PFSK-1 (cell line): ENCODE data around the gene DNTT.

ENCODE experiments used
- FOXP2 ChIP-seq: optimal IDR thresholded peaks from 2 replicates; pipeline ENCODE3; 2011; ENCODE audit warnings: borderline replicate concordance, control low read depth, inconsistent platforms; ENCODE audit not compliant: insufficient read depth; ENCODE audit errors: extremely low read length, extremely low read depth
- POLR2AphosphoS5 ChIP-seq: IDR thresholded peaks from 2 replicates; pipeline ENCODE4 v1.6.1; 2012; ENCODE audit warnings: low read depth, mild to moderate bottlenecking, control low read depth, low read length, moderate library complexity
- REST ChIP-seq, 2 experiments: IDR thresholded peaks; 2 replicates each; pipeline versions ENCODE4 v1.6.1 to v1.8.0; 2011 to 2012; ENCODE audit warnings: low read depth in 2 of 2, low read length in 2 of 2, control low read depth in 1 of 2, inconsistent platforms in 1 of 2, mild to moderate bottlenecking in 1 of 2, moderate library complexity in 1 of 2; ENCODE audit not compliant: insufficient read depth in 1 of 2
- SIN3A ChIP-seq: IDR thresholded peaks from 2 replicates; pipeline ENCODE4 v1.6.1; 2012; ENCODE audit warnings: mild to moderate bottlenecking, low read length, moderate library complexity, borderline replicate concordance; ENCODE audit not compliant: insufficient read depth
- TAF1 ChIP-seq: IDR thresholded peaks from 2 replicates; pipeline ENCODE4 v1.6.1; 2012; ENCODE audit warnings: low read length, control low read depth, borderline replicate concordance; ENCODE audit not compliant: insufficient read depth

- no peak for TF ChIP-seq POLR2AphosphoS5
- no peak for TF ChIP-seq SIN3A
- no peak for TF ChIP-seq TAF1
- TF ChIP-seq FOXP2: no peak
- TF ChIP-seq REST (IDR thresholded peaks at IDR 0.05; ENCODE audit: insufficient read depth in 1 of 2, low read depth in 2 of 2, low read length in 2 of 2): no peak
Measured at GRCh38 chr10:96276426-96276825, 27.8 kb upstream of the DNTT start.
